ENCODE measurements around the gene REN. TPM values are rescaled to one million over a fixed set of nuclear protein-coding genes. Genes with fewer than 3 reads are reported as not detected.

The REN gene
- total RNA-seq, 1 experiment from 2014 or later: not detected

DNA sequence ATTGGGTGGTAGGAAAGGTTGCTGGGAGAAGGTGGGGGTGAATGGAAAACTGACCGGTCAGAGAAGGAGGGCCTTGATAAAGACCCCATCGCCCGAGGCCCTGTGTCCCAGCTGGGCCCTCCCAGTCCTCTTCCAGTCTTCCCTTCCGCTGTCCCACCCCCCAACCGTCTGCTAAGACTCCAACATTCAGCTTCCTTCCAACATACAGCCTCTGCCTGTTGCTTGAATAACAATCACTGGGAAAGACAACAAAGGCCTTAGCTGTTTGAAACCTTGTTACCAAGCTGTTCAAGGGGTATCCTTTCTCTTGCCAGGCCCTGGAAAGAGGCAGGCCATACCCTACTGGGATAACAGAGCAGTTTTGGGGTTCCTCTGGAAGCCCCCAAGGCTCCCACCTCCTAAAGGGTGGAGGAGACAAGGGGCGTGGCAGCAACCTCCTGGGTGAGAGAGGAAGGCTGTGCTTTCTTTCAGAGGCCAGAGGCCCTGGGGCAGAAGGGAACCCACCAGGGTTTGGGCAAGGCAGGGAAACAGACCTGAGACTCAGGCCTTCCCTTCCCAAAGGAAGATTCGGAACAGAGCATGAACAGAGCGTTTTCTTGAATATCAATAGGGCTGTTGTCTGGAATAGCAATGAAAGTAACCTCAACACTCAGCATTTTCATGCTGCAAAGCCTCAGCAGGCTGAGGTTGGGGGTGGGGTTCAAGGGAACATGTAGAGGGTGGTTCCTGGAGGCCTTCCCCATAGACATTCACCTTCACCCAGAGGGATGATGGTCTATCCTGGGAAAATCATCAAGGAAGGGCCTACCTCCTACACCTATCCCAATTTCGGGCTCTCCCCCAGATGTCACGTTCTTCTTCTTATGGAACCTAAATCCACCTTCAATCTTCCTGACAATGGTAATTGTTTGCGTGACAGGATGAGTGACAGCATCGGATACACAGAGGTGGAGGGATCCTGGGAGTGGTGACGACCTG lies 18.4 kb downstream of the REN start:
- H3K18ac ChIP-seq (ENCODE audit: insufficient read length, low read depth, low read length): no peak overlapping the region
- peak overlapping the region; percentile 28 to 68; a peak in 4 of 5 replicates for H3K4me3 Mint-ChIP-seq
- H3K27me3 Mint-ChIP-seq (ENCODE audit: low read depth): peaks cover 29% of the 10 kb centered on the region
- peaks cover 6% of the 10 kb centered on the region for H3K23me2 ChIP-seq (ENCODE audit: insufficient read length, low read depth, low read length, poor library complexity, severe bottlenecking)
- H3K27ac ChIP-seq (ENCODE audit: insufficient read length, low read depth, low read length): no peak overlapping the region
- H2BK15ac ChIP-seq (ENCODE audit: low read depth, low read length): no peak overlapping the region
- TF ChIP-seq, protein P1, sequence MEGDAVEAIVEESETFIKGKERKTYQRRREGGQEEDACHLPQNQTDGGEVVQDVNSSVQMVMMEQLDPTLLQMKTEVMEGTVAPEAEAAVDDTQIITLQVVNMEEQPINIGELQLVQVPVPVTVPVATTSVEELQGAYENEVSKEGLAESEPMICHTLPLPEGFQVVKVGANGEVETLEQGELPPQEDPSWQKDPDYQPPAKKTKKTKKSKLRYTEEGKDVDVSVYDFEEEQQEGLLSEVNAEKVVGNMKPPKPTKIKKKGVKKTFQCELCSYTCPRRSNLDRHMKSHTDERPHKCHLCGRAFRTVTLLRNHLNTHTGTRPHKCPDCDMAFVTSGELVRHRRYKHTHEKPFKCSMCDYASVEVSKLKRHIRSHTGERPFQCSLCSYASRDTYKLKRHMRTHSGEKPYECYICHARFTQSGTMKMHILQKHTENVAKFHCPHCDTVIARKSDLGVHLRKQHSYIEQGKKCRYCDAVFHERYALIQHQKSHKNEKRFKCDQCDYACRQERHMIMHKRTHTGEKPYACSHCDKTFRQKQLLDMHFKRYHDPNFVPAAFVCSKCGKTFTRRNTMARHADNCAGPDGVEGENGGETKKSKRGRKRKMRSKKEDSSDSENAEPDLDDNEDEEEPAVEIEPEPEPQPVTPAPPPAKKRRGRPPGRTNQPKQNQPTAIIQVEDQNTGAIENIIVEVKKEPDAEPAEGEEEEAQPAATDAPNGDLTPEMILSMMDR (conservative IDR thresholded peaks at IDR 0.05): no peak
- peaks cover 4% of the 10 kb centered on the region; the same call in 1 of the 2 replicates for H3K4me1 ChIP-seq (ENCODE audit: insufficient read depth, low read length)
- no peak overlapping the region for H2AFZ ChIP-seq (ENCODE audit: low read length)
- H3K79me1 ChIP-seq (ENCODE audit: insufficient read depth, low read depth, low read length, poor library complexity, severe bottlenecking): no peaks in the 10 kb centered on the region
- no peaks in the 10 kb centered on the region; a peak in 1 of 5 replicates for H3K9me3 Mint-ChIP-seq
- no peak overlapping the region for H2AK5ac ChIP-seq (ENCODE audit: insufficient read length, low read length)
- peaks cover 46 to 48% of the 10 kb centered on the region in 2 experiments for H3K4me1 Mint-ChIP-seq
- H3K9ac ChIP-seq (ENCODE audit: extremely low read depth, insufficient read length, low read length): no peak overlapping the region
- WGBS (ENCODE audit: extremely low coverage, insufficient read length, low lambda C conversion rate): no CpG with 5 or more reads among the region's 13 CpGs
- no peak overlapping the region for H2BK120ac ChIP-seq (ENCODE audit: low read depth, low read length, poor library complexity, severe bottlenecking)
- no peak overlapping the region for H4K5ac ChIP-seq (ENCODE audit: insufficient read length, low read depth, low read length)
- H3K56ac ChIP-seq (ENCODE audit: insufficient read length, low read depth, low read length): no peak overlapping the region
- H3K36me3 Mint-ChIP-seq (ENCODE audit: insufficient read depth in 1 of 3, low read depth in 3 of 3): peaks cover 0 to 10% (median 6%) of the 10 kb centered on the region in 3 experiments; a peak in 3 of 7 replicates
- no peak overlapping the region for H2BK12ac ChIP-seq (ENCODE audit: insufficient read length, low read depth, low read length)
- H4K8ac ChIP-seq (replicated peaks; ENCODE audit: insufficient read length, low read depth, low read length): no peak overlapping the region
- H3K4ac ChIP-seq (ENCODE audit: low read depth, low read length): no peak overlapping the region
- H2BK5ac ChIP-seq (ENCODE audit: insufficient read length, low read length): no peak overlapping the region
- no peaks in the 10 kb centered on the region for H3K27me3 ChIP-seq (ENCODE audit: insufficient read depth, low read length)
- DNase-seq: peak; percentile 72
- H4K91ac ChIP-seq (ENCODE audit: insufficient read length, low read depth, low read length): no peak overlapping the region
- no peak overlapping the region for H3T11ph ChIP-seq (ENCODE audit: low read length)
- H4K20me1 ChIP-seq (ENCODE audit: control insufficient read depth, insufficient read depth, insufficient read length): no peaks in the 10 kb centered on the region
- no peak overlapping the region for H3K23ac ChIP-seq (ENCODE audit: insufficient read length, low read depth, low read length)
- no peaks in the 10 kb centered on the region for H3K79me2 ChIP-seq (ENCODE audit: insufficient read depth, low read length)
- H3K14ac ChIP-seq (ENCODE audit: insufficient read depth, low read length): no peak overlapping the region
- H3K4me2 ChIP-seq (ENCODE audit: insufficient read depth, insufficient read length, low read length): peak overlapping the region; percentile 3
- H3K9me3 ChIP-seq (ENCODE audit: control insufficient read depth, low read depth, low read length): no peaks in the 10 kb centered on the region
- no peak overlapping the region for H2BK20ac ChIP-seq (ENCODE audit: low read depth, low read length, poor library complexity, severe bottlenecking)
- peak overlapping the region; percentile 76 to 89 (median 85) for H3K27ac Mint-ChIP-seq

Measured in H9 (cell line).